AG04450 (cell line): ENCODE measurements around the gene RTBDN. TPM values are rescaled to one million over a fixed set of nuclear protein-coding genes. Genes with fewer than 3 reads are reported as not detected.
A peak's percentile ranks its signal among the peaks of the same experiment; 100 is the strongest.

Source experiments
- CTCF ChIA-PET: fragments of 300-600, 350-600 bp; formaldehyde crosslinking; extraction: SDS; loops from one replicate; lab custom pipeline; 2022; ENCODE audit warnings: antibody characterized with exemption, inconsistent platforms; lab: Charles Lee
- POLR2A ChIA-PET: fragments of 350-600 bp; formaldehyde crosslinking; extraction: SDS; loops from one replicate; lab custom pipeline; 2021; ENCODE audit warnings: antibody characterized with exemption, inconsistent platforms; lab: Yijun Ruan, JAX
- DNase-seq: peaks from one replicate; pipeline ENCODE4 v3.0.0-alpha.2; 2011; ENCODE audit warnings: low read depth, low spot score
- H3K27ac ChIP-seq: one replicate; pipeline ENCODE4 v1.5.1; 2012; ENCODE audit warnings: low read depth, low read length, control low read depth
- H3K27me3 ChIP-seq: one replicate; pipeline ENCODE4 v1.6.0; 2012; ENCODE audit warnings: low read length; ENCODE audit not compliant: control insufficient read depth, insufficient read depth
- H3K4me3 ChIP-seq: 2 replicates; pipeline ENCODE4 v1.5.1; 2011; ENCODE audit warnings: mild to moderate bottlenecking, low read depth, low read length, control low read depth
- H3K9me3 ChIP-seq: 2 replicates; pipeline ENCODE4 v1.5.1; 2012; ENCODE audit warnings: low read length; ENCODE audit not compliant: control insufficient read depth, insufficient read depth
- polyA plus RNA-seq: library from polyadenylated mRNA; depleted of rRNA; stranded (reverse); fragments of >200 nt; gene quantifications from 2 replicates; pipeline ENCODE4 v1.2.3, GENCODE V29; 2011
- TF ChIP-seq, protein P1 (sequence below): IDR thresholded peaks from 2 replicates; pipeline ENCODE4 v1.5.1; 2011; ENCODE audit warnings: low read depth, low read length, control low read depth, inconsistent platforms

The RTBDN gene
- polyA plus RNA-seq, 1 experiment = not detected

DNA sequence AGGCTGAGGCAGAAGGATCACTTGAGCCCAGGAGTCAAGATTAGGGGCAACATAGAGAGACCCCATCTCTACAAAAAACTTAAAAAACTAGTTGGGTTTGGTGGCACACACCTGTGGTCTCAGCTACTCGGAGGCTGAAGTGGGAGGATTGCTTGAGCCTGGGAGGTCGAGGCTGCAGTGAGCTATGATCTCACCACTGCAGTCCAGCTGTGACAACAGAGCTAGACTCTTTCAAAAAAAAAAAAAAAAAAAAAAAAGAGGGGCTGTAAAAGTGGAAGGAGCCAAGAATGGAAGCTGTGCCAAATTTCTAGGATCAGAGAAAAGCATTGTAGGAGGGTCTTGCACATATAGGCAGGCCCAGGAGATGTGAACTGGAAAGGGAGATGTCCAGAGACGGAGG is 37.3 kb upstream of the RTBDN start:
- ChIA-PET POLR2A (interaction anchor here (0.6 kb wide), 2 partner anchors 83 to 150 kb away, joined by 3 to 4 read pairs; no protein-coding TSS in a partner anchor), CTCF (interaction anchor here (2.0 kb wide), 1 partner anchor 24 kb away, joined by 13 read pairs; no protein-coding TSS in a partner anchor)
- Histone ChIP-seq H3K27ac (no peak overlapping the region), H3K27me3 (no peaks in the 10 kb centered on the region), H3K9me3 (peaks cover 20% of the 10 kb centered on the region), H3K4me3 (no peak overlapping the region)
- no peak for DNase-seq
- TF ChIP-seq, protein P1, sequence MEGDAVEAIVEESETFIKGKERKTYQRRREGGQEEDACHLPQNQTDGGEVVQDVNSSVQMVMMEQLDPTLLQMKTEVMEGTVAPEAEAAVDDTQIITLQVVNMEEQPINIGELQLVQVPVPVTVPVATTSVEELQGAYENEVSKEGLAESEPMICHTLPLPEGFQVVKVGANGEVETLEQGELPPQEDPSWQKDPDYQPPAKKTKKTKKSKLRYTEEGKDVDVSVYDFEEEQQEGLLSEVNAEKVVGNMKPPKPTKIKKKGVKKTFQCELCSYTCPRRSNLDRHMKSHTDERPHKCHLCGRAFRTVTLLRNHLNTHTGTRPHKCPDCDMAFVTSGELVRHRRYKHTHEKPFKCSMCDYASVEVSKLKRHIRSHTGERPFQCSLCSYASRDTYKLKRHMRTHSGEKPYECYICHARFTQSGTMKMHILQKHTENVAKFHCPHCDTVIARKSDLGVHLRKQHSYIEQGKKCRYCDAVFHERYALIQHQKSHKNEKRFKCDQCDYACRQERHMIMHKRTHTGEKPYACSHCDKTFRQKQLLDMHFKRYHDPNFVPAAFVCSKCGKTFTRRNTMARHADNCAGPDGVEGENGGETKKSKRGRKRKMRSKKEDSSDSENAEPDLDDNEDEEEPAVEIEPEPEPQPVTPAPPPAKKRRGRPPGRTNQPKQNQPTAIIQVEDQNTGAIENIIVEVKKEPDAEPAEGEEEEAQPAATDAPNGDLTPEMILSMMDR = no peak

GRCh38 chr19:12868540-12869112 is 34.2 kb upstream of the RTBDN start:
- ChIA-PET POLR2A (no interaction called here), CTCF (interaction anchor here (1.4 kb wide), 1 partner anchor 21 kb away, joined by 4 read pairs; no protein-coding TSS in a partner anchor)
- TF ChIP-seq, protein P1 = no peak
- Histone ChIP-seq H3K9me3 (peaks cover 12% of the 10 kb centered on the region), H3K27ac (no peak overlapping the region), H3K4me3 (no peak overlapping the region), H3K27me3 (peaks cover under 1% of the 10 kb centered on the region)
- DNase-seq = no peak

- TF ChIP-seq, protein P1 = 0 out of 2 replicates have a peak, but pooled peaks have one; percentile 1
- Histone ChIP-seq H3K4me3 (peak overlapping the region; percentile 53), H3K27me3 (peaks cover 4% of the 10 kb centered on the region), H3K9me3 (peaks cover 2% of the 10 kb centered on the region; the same call in 1 of the 2 replicates), H3K27ac (no peak overlapping the region)
- ChIA-PET CTCF (interaction anchor here (1.4 kb wide), 1 partner anchor 20 kb away, joined by 4 read pairs; no protein-coding TSS in a partner anchor), POLR2A (no interaction called here)
- DNase-seq = no peak
Measured at GRCh38 chr19:12867120-12868099, 33.0 kb upstream of the RTBDN start.

GRCh38 chr19:12866416-12867119 is 32.2 kb upstream of the RTBDN start:
- TF ChIP-seq, protein P1 = no peak
- ChIA-PET POLR2A (interaction anchor here (1.1 kb wide), 1 partner anchor 71 kb away, joined by 3 read pairs; no protein-coding TSS in a partner anchor), CTCF (no interaction called here)
- Histone ChIP-seq H3K27ac (no peak overlapping the region), H3K4me3 (no peak overlapping the region), H3K27me3 (peaks cover 4% of the 10 kb centered on the region), H3K9me3 (peaks cover 2% of the 10 kb centered on the region; the same call in 1 of the 2 replicates)
- no peak for DNase-seq
